GM23338 (cell line): ENCODE results near the gene RBM33. TPM values are rescaled to one million over a fixed set of nuclear protein-coding genes. Genes with fewer than 3 reads are reported as not detected.

Experiments used
- ATAC-seq: fragments of 200-7000 bp; cut with Tn5 transposase; 3 replicates; pipeline ENCODE4 v1.9.1; 2020
- DNase-seq: peaks from one replicate; pipeline ENCODE4 v3.0.0-alpha.2; 2015; ENCODE audit warnings: low spot score
- H2AFZ ChIP-seq: fragments of 200-600 bp; sonication (generic); 2 replicates; pipeline ENCODE4 v1.8.0; 2016; ENCODE audit warnings: antibody characterized with exemption, mild to moderate bottlenecking, moderate library complexity
- H3F3A ChIP-seq: fragments of 200-600 bp; sonication (generic); replicated peaks from 2 replicates; pipeline ENCODE4 v1.8.0; 2017; ENCODE audit warnings: antibody characterized with exemption, mixed run types, low read depth
- H3K27ac ChIP-seq: fragments of 200-600 bp; sonication (generic); 2 replicates; pipeline ENCODE4 v1.6.1; 2016; ENCODE audit warnings: low read depth
- H3K27me3 ChIP-seq: fragments of 200-600 bp; sonication (generic); 2 replicates; pipeline ENCODE4 v1.8.0; 2016; ENCODE audit warnings: mild to moderate bottlenecking, mixed run types, moderate library complexity; ENCODE audit not compliant: insufficient read depth
- H3K36me3 ChIP-seq: fragments of 200-600 bp; sonication (generic); 2 replicates; pipeline ENCODE4 v1.8.0; 2016; ENCODE audit warnings: mild to moderate bottlenecking; ENCODE audit not compliant: insufficient read depth
- H3K4me1 ChIP-seq: fragments of 200-600 bp; sonication (generic); 2 replicates; pipeline ENCODE4 v1.8.0; 2016; ENCODE audit warnings: mild to moderate bottlenecking, moderate library complexity; ENCODE audit not compliant: insufficient read depth
- H3K4me2 ChIP-seq: fragments of 200-600 bp; sonication (generic); 2 replicates; pipeline ENCODE4 v1.7.1; 2017; ENCODE audit warnings: mixed run types
- H3K4me3 ChIP-seq: fragments of 200-600 bp; sonication (generic); 2 replicates; pipeline ENCODE4 v1.6.1; 2016; ENCODE audit warnings: mixed run types
- H3K79me2 ChIP-seq: fragments of 200-600 bp; sonication (generic); replicated peaks from 2 replicates; pipeline ENCODE4 v1.8.0; 2017; ENCODE audit warnings: mild to moderate bottlenecking; ENCODE audit not compliant: insufficient read depth
- H3K9me2 ChIP-seq: fragments of 200-600 bp; sonication (generic); 2 replicates; pipeline ENCODE4 v1.8.0; 2017; ENCODE audit not compliant: insufficient read depth
- H4K20me1 ChIP-seq: fragments of 200-600 bp; sonication (generic); replicated peaks from 2 replicates; pipeline ENCODE4 v1.8.0; 2017; ENCODE audit warnings: mild to moderate bottlenecking; ENCODE audit not compliant: insufficient read depth
- H3K27ac Mint-ChIP-seq: 2 replicates; pipeline ENCODE4 v1.8.0; 2020; ENCODE audit warnings: inconsistent platforms, mild to moderate bottlenecking, moderate library complexity, mixed read lengths
- H3K27me3 Mint-ChIP-seq: 3 replicates; pipeline ENCODE4 v1.8.0; 2022; ENCODE audit warnings: low read depth, mild to moderate bottlenecking, moderate library complexity, mixed read lengths, inconsistent platforms; ENCODE audit not compliant: insufficient read depth, poor library complexity
- H3K36me3 Mint-ChIP-seq: 3 replicates; pipeline ENCODE4 v1.8.0; 2021; ENCODE audit warnings: low read depth, mild to moderate bottlenecking, inconsistent platforms, moderate library complexity, mixed read lengths
- H3K4me1 Mint-ChIP-seq: 3 replicates; pipeline ENCODE4 v1.8.0; 2020; ENCODE audit warnings: mild to moderate bottlenecking, inconsistent platforms, mixed read lengths
- H3K4me3 Mint-ChIP-seq: 3 replicates; pipeline ENCODE4 v1.8.0; 2021; ENCODE audit warnings: moderate library complexity, mild to moderate bottlenecking, inconsistent platforms, mixed read lengths
- H3K9me3 Mint-ChIP-seq: 3 replicates; pipeline ENCODE4 v1.8.0; 2020; ENCODE audit warnings: moderate library complexity, mild to moderate bottlenecking, inconsistent platforms, mixed read lengths
- CREB1 ChIP-seq: fragments of 250-450 bp; sonication (Bioruptor Pico); IDR thresholded peaks from 2 replicates; pipeline ENCODE4 v1.5.0; 2020; ENCODE audit warnings: low read depth, mild to moderate bottlenecking, moderate library complexity
- EZH2 ChIP-seq: fragments of 200-600 bp; sonication (generic); IDR thresholded peaks from one replicate; pipeline ENCODE4 v1.8.0; 2017; ENCODE audit warnings: antibody characterized with exemption, mild to moderate bottlenecking, low read depth; ENCODE audit not compliant: unreplicated experiment
- EZH2phosphoT487 ChIP-seq: fragments of 200-600 bp; sonication (generic); IDR thresholded peaks from one replicate; pipeline ENCODE4 v1.8.1; 2018; ENCODE audit warnings: antibody characterized with exemption; ENCODE audit not compliant: unreplicated experiment
- JUNB ChIP-seq: IDR thresholded peaks from one replicate; pipeline ENCODE4 v1.6.1; 2016; ENCODE audit warnings: antibody characterized with exemption; ENCODE audit not compliant: unreplicated experiment
- NANOG ChIP-seq: IDR thresholded peaks from 2 replicates; pipeline ENCODE4 v1.6.1; 2016; ENCODE audit warnings: antibody characterized with exemption, borderline replicate concordance
- STAT1 ChIP-seq: IDR thresholded peaks from one replicate; pipeline ENCODE4 v1.6.1; 2016; ENCODE audit warnings: antibody characterized with exemption; ENCODE audit not compliant: unreplicated experiment
- ZNF114 ChIP-seq: fragments of 250-450 bp; sonication (Bioruptor Pico); IDR thresholded peaks from 2 replicates; pipeline ENCODE4 v1.5.0; 2020; ENCODE audit warnings: mild to moderate bottlenecking, moderate library complexity
- ZNF331 ChIP-seq: fragments of 250-450 bp; sonication (Bioruptor Pico); IDR thresholded peaks from 2 replicates; pipeline ENCODE4 v1.5.0; 2020; ENCODE audit warnings: low read depth, mild to moderate bottlenecking, moderate library complexity
- polyA plus RNA-seq: library from polyadenylated mRNA; unstranded; fragments of >200 nt; fragmentation: Nextera tagmentation; extraction: Ambion mirVana; gene quantifications from 2 replicates; pipeline ENCODE4 v1.2.1, GENCODE V29; 2016
- total RNA-seq: library from RNA; depleted of rRNA; stranded (reverse); fragments of >200 nt; shearing (Covaris generic); gene quantifications from 2 replicates; pipeline ENCODE4 v1.2.3, GENCODE V29; 2014
- TF ChIP-seq, protein P1 (sequence below): IDR thresholded peaks from one replicate; pipeline ENCODE4 v1.6.1; 2018; ENCODE audit warnings: antibody characterized with exemption; ENCODE audit not compliant: unreplicated experiment
- TF ChIP-seq, protein P2 (sequence below), 2 experiments: fragments of 200-600 bp in 1 of 2; sonication (generic) in 1 of 2; conservative IDR thresholded peaks; 2 replicates each; pipeline versions ENCODE4 v1.5.1 to v1.6.1; 2016 to 2017; ENCODE audit warnings: antibody characterized with exemption in 2 of 2, low read depth in 2 of 2, mild to moderate bottlenecking in 2 of 2, moderate library complexity in 1 of 2
- TF ChIP-seq, protein P3 (sequence below): fragments of 250-450 bp; sonication (Bioruptor Pico); IDR thresholded peaks from 2 replicates; pipeline ENCODE4 v1.5.0; 2020; ENCODE audit warnings: mild to moderate bottlenecking, moderate library complexity
- TF ChIP-seq, protein P4 (sequence below): IDR thresholded peaks from 2 replicates; pipeline ENCODE4 v1.6.1; 2016; ENCODE audit warnings: antibody characterized with exemption

Gene RBM33
- total and polyA plus RNA-seq, 2 experiments from 2014 or later, result 47.7 to 94.7 TPM

DNA sequence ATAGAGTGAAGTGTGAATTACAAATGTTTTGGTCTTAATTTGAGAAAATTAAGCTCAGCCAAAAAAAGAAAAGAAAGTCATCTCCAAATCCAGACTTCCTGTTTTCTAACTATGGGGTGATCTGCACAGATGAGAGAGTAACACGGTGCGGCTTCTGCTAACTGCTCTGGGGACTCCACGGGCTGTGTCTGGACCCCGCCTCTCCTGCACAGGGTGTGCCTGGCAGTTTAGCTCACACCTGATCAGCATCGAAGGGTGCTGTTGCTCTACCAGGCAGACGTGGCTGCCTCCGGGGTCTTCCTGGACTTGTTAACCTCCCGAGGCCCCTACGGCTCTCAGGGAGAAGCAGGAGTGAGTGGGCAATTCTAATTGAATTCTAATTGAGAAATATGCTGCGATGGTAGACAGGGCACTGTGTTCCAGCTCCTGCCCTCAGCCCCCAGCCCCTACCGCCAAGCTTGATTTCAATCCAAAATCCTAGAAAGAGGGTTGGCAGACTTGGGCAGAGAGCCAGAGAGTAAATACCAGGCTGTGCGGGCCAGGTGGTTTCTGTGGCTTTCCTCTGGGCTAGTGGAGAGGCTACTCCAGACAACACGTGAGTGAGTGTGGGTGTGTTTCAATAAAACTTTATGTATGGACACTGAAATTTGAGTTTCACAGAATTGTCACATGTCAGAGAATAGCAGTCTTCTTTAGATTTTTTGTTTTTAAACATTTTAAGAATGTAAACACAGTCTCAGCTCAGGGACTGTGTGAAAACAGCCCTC is 154.4 kb downstream of the RBM33 start:
- H3K4me1 ChIP-seq, result no peaks in the 10 kb centered on the region
- no peak for TF ChIP-seq STAT1
- no peak for TF ChIP-seq ZNF114 (CRISPR knock-in tag)
- TF ChIP-seq ZNF331, result no peak
- TF ChIP-seq JUNB, result no peak
- TF ChIP-seq, protein P1, sequence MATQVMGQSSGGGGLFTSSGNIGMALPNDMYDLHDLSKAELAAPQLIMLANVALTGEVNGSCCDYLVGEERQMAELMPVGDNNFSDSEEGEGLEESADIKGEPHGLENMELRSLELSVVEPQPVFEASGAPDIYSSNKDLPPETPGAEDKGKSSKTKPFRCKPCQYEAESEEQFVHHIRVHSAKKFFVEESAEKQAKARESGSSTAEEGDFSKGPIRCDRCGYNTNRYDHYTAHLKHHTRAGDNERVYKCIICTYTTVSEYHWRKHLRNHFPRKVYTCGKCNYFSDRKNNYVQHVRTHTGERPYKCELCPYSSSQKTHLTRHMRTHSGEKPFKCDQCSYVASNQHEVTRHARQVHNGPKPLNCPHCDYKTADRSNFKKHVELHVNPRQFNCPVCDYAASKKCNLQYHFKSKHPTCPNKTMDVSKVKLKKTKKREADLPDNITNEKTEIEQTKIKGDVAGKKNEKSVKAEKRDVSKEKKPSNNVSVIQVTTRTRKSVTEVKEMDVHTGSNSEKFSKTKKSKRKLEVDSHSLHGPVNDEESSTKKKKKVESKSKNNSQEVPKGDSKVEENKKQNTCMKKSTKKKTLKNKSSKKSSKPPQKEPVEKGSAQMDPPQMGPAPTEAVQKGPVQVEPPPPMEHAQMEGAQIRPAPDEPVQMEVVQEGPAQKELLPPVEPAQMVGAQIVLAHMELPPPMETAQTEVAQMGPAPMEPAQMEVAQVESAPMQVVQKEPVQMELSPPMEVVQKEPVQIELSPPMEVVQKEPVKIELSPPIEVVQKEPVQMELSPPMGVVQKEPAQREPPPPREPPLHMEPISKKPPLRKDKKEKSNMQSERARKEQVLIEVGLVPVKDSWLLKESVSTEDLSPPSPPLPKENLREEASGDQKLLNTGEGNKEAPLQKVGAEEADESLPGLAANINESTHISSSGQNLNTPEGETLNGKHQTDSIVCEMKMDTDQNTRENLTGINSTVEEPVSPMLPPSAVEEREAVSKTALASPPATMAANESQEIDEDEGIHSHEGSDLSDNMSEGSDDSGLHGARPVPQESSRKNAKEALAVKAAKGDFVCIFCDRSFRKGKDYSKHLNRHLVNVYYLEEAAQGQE, result no peak
- TF ChIP-seq NANOG, result no peak
- TF ChIP-seq, protein P2, sequence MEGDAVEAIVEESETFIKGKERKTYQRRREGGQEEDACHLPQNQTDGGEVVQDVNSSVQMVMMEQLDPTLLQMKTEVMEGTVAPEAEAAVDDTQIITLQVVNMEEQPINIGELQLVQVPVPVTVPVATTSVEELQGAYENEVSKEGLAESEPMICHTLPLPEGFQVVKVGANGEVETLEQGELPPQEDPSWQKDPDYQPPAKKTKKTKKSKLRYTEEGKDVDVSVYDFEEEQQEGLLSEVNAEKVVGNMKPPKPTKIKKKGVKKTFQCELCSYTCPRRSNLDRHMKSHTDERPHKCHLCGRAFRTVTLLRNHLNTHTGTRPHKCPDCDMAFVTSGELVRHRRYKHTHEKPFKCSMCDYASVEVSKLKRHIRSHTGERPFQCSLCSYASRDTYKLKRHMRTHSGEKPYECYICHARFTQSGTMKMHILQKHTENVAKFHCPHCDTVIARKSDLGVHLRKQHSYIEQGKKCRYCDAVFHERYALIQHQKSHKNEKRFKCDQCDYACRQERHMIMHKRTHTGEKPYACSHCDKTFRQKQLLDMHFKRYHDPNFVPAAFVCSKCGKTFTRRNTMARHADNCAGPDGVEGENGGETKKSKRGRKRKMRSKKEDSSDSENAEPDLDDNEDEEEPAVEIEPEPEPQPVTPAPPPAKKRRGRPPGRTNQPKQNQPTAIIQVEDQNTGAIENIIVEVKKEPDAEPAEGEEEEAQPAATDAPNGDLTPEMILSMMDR (conservative IDR thresholded peaks at IDR 0.05; ENCODE audit: low read depth in 2 of 2), result no peak
- no peak for TF ChIP-seq EZH2phosphoT487
- TF ChIP-seq, protein P3, sequence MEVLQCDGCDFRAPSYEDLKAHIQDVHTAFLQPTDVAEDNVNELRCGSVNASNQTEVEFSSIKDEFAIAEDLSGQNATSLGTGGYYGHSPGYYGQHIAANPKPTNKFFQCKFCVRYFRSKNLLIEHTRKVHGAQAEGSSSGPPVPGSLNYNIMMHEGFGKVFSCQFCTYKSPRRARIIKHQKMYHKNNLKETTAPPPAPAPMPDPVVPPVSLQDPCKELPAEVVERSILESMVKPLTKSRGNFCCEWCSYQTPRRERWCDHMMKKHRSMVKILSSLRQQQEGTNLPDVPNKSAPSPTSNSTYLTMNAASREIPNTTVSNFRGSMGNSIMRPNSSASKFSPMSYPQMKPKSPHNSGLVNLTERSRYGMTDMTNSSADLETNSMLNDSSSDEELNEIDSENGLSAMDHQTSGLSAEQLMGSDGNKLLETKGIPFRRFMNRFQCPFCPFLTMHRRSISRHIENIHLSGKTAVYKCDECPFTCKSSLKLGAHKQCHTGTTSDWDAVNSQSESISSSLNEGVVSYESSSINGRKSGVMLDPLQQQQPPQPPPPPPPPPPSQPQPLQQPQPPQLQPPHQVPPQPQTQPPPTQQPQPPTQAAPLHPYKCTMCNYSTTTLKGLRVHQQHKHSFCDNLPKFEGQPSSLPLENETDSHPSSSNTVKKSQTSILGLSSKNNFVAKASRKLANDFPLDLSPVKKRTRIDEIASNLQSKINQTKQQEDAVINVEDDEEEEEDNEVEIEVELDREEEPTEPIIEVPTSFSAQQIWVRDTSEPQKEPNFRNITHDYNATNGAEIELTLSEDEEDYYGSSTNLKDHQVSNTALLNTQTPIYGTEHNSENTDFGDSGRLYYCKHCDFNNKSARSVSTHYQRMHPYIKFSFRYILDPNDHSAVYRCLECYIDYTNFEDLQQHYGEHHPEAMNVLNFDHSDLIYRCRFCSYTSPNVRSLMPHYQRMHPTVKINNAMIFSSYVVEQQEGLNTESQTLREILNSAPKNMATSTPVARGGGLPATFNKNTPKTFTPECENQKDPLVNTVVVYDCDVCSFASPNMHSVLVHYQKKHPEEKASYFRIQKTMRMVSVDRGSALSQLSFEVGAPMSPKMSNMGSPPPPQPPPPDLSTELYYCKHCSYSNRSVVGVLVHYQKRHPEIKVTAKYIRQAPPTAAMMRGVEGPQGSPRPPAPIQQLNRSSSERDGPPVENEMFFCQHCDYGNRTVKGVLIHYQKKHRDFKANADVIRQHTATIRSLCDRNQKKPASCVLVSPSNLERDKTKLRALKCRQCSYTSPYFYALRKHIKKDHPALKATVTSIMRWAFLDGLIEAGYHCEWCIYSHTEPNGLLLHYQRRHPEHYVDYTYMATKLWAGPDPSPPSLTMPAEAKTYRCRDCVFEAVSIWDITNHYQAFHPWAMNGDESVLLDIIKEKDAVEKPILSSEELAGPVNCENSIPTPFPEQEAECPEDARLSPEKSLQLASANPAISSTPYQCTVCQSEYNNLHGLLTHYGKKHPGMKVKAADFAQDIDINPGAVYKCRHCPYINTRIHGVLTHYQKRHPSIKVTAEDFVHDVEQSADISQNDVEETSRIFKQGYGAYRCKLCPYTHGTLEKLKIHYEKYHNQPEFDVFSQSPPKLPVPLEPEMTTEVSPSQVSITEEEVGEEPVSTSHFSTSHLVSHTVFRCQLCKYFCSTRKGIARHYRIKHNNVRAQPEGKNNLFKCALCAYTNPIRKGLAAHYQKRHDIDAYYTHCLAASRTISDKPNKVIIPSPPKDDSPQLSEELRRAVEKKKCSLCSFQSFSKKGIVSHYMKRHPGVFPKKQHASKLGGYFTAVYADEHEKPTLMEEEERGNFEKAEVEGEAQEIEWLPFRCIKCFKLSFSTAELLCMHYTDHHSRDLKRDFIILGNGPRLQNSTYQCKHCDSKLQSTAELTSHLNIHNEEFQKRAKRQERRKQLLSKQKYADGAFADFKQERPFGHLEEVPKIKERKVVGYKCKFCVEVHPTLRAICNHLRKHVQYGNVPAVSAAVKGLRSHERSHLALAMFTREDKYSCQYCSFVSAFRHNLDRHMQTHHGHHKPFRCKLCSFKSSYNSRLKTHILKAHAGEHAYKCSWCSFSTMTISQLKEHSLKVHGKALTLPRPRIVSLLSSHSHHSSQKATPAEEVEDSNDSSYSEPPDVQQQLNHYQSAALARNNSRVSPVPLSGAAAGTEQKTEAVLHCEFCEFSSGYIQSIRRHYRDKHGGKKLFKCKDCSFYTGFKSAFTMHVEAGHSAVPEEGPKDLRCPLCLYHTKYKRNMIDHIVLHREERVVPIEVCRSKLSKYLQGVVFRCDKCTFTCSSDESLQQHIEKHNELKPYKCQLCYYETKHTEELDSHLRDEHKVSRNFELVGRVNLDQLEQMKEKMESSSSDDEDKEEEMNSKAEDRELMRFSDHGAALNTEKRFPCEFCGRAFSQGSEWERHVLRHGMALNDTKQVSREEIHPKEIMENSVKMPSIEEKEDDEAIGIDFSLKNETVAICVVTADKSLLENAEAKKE (CRISPR knock-in tag), result no peak
- TF ChIP-seq, protein P4, sequence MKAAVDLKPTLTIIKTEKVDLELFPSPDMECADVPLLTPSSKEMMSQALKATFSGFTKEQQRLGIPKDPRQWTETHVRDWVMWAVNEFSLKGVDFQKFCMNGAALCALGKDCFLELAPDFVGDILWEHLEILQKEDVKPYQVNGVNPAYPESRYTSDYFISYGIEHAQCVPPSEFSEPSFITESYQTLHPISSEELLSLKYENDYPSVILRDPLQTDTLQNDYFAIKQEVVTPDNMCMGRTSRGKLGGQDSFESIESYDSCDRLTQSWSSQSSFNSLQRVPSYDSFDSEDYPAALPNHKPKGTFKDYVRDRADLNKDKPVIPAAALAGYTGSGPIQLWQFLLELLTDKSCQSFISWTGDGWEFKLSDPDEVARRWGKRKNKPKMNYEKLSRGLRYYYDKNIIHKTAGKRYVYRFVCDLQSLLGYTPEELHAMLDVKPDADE, result no peak
- TF ChIP-seq EZH2, result no peak
- TF ChIP-seq CREB1 (CRISPR knock-in tag), result no peak
- no peak overlapping the region for H3K27ac ChIP-seq
- peaks cover 9% of the 10 kb centered on the region; the same call in 1 of the 2 replicates for H4K20me1 ChIP-seq
- H3F3A ChIP-seq, result no peaks in the 10 kb centered on the region
- Mint-ChIP-seq H3K36me3 (no peaks in the 10 kb centered on the region; the same call in 2 of the 3 replicates), H3K4me3 (no peak overlapping the region), H3K4me1 (peaks cover 6% of the 10 kb centered on the region), H3K27me3 (peaks cover 59% of the 10 kb centered on the region), H3K9me3 (peaks cover 5% of the 10 kb centered on the region; the same call in 2 of the 3 replicates), H3K27ac (no peak overlapping the region)
- ATAC-seq (no peak), DNase-seq (no peak)
- no peaks in the 10 kb centered on the region for H3K36me3 ChIP-seq
- peaks cover 79% of the 10 kb centered on the region for H3K27me3 ChIP-seq
- H3K4me3 ChIP-seq, result no peak overlapping the region
- no peak overlapping the region for H3K4me2 ChIP-seq
- no peaks in the 10 kb centered on the region for H3K79me2 ChIP-seq
- H3K9me2 ChIP-seq, result no peaks in the 10 kb centered on the region
- no peak overlapping the region for H2AFZ ChIP-seq
